Transverse colon (tissue), 4 donors: ENCODE measurements around the gene KPNA6. TPM values are rescaled to one million over a fixed set of nuclear protein-coding genes. Genes with fewer than 3 reads are reported as not detected.
A peak's percentile ranks its signal among the peaks of the same experiment; 100 is the strongest.

ENCODE experiments used
- DNase-seq: peaks from one replicate; pipeline ENCODE4 v3.0.0-alpha.2; 2019
- H3K27ac ChIP-seq, 4 donors: fragments of 200-600 bp; sonication (generic); 2 replicates each; pipeline ENCODE4 v1.5.1; 2016 to 2018; ENCODE audit warnings: inconsistent platforms in 4 of 4
- H3K27me3 ChIP-seq: fragments of 200-600 bp; sonication (generic); 2 replicates; pipeline ENCODE4 v1.5.1; 2017; ENCODE audit warnings: inconsistent platforms
- H3K36me3 ChIP-seq, 4 donors: fragments of 200-600 bp; sonication (generic); 2 replicates each; pipeline ENCODE4 v1.5.1; 2017 to 2019; ENCODE audit warnings: inconsistent platforms in 4 of 4
- H3K4me1 ChIP-seq, 4 donors: fragments of 200-600 bp; sonication (generic); 2 replicates each; pipeline ENCODE4 v1.5.1; 2017 to 2020; ENCODE audit warnings: inconsistent platforms in 4 of 4
- H3K4me3 ChIP-seq, 4 donors: fragments of 200-600 bp; sonication (generic); 1 replicate in 1 of 4; 2 replicates in 3 of 4; pipeline versions ENCODE4 v1.5.1 to v1.6.1; 2017 to 2019; ENCODE audit warnings: inconsistent platforms in 4 of 4
- H3K9me3 ChIP-seq, 2 donors: fragments of 200-600 bp; sonication (generic); 2 replicates each; pipeline ENCODE4 v1.5.1; 2017 to 2019; ENCODE audit warnings: inconsistent platforms in 2 of 2
- EP300 ChIP-seq: sonication (generic); formaldehyde crosslinking; IDR thresholded peaks from one replicate; pipeline ENCODE4 v1.6.1; 2017; ENCODE audit warnings: antibody characterized with exemption, low read depth
- POLR2A ChIP-seq: fragments of 450-650 bp; IDR thresholded peaks from one replicate; pipeline ENCODE4 v1.6.1; 2016; ENCODE audit warnings: antibody characterized with exemption, mild to moderate bottlenecking, moderate library complexity
- POLR2AphosphoS5 ChIP-seq, 3 donors: sonication (generic); formaldehyde crosslinking; IDR thresholded peaks; one replicate each; pipeline ENCODE4 v1.6.1; 2016; ENCODE audit warnings: antibody characterized with exemption in 3 of 3
- WGBS, 2 donors: methylation state at CpG; one replicate each; pipeline ENCODE4 v1.1.5; 2018; ENCODE audit warnings: low coverage in 1 of 2; 5-methylcytosine and 5-hydroxymethylcytosine counted together
- in situ Hi-C, 4 donors: fragments of 200-750 bp; cut with MboI; loops; one replicate each; pipeline versions ENCODE4 v1.15.0 to v1.15.1; 2017; ENCODE audit warnings: low sequenced_read_pairs in 3 of 4, low pct_ligation_motif_present in 1 of 4, low pct_unique_long_range_greater_than_20kb in 1 of 4
- intact Hi-C: fragments of 100-400 bp; cut with DNase I; formaldehyde crosslinking; loops from one replicate; pipeline ENCODE4 v1.15.1; 2023; ENCODE audit warnings: low total_unique reads
- total RNA-seq, 4 donors: library from RNA; depleted of rRNA; stranded (reverse); fragments of >200 nt; gene quantifications; one replicate each; pipeline ENCODE4 v1.1.0, GENCODE V29; 2016
- TF ChIP-seq, protein P1 (sequence below), 5 experiments: fragments of 200-600 bp in 3 of 5; fragments of 450-650 bp in 2 of 5; sonication (generic) in 3 of 5; IDR thresholded peaks; 1 replicate in 2 of 5; 2 replicates in 3 of 5; pipeline ENCODE4 v1.5.1; 2016 to 2017; ENCODE audit warnings: antibody characterized with exemption in 5 of 5, inconsistent platforms in 3 of 5, mild to moderate bottlenecking in 2 of 5, moderate library complexity in 1 of 5

Gene KPNA6
- total RNA-seq, 4 donors from 2014 or later: 20.5 to 30.5 (median 25.4) TPM

DNA sequence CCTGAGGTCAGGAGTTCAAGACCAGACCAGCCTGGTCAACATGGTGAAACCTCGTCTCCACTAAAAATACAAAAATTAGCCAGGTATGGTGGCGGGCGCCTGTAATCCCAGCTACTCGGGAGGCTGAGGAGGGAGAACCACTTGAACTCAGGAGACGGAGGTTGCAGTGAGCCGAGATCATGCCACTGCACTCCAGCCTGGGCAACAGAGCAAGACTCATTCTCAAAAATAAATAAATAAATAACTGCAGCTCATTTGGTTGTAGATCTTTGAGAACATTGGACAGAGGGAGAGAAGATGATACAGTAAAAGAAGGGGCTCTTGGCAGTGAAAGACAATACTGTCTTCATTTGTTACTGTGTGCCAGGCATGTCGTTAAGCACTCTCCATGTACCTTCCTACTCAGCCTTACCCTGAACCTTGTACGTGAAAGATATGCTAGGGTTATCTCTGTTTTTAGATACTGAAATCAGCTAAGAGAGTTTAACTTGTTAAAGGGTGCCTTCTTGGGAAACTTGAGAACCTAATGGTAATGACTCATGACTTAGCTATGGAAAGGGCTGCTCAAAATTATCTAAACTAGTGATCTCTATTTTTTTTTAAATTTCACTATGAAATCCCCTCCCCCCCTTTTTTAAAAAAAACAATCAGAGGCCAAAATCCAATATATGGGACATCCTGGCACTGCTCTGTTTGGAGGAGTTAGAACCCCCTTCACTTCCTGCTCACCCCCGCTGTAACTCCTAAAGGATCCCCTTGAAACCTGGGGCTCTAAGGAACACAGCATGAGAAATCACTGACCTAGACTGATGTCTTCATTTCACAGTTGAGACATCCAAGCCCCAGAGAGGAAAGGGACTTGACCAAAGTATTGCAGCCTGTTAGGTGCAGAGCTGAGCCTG lies 6.8 kb upstream of the KPNA6 start:
- Histone ChIP-seq H3K4me3 (no peak overlapping the region), H3K27ac (no peak overlapping the region), H3K27me3 (no peaks in the 10 kb centered on the region), H3K4me1 (no peaks in the 10 kb centered on the region), H3K36me3 (peaks cover 0 to 17% (median under 1%) of the 10 kb centered on the region in 4 donors), H3K9me3 (no peaks in the 10 kb centered on the region)
- in situ Hi-C loops: no loop called here
- DNase-seq: no peak
- intact Hi-C loops: no loop called here
- no peak for TF ChIP-seq POLR2A
- TF ChIP-seq EP300: no peak
- TF ChIP-seq POLR2AphosphoS5 (IDR thresholded peaks at IDR 0.05): no peak
- TF ChIP-seq, protein P1, sequence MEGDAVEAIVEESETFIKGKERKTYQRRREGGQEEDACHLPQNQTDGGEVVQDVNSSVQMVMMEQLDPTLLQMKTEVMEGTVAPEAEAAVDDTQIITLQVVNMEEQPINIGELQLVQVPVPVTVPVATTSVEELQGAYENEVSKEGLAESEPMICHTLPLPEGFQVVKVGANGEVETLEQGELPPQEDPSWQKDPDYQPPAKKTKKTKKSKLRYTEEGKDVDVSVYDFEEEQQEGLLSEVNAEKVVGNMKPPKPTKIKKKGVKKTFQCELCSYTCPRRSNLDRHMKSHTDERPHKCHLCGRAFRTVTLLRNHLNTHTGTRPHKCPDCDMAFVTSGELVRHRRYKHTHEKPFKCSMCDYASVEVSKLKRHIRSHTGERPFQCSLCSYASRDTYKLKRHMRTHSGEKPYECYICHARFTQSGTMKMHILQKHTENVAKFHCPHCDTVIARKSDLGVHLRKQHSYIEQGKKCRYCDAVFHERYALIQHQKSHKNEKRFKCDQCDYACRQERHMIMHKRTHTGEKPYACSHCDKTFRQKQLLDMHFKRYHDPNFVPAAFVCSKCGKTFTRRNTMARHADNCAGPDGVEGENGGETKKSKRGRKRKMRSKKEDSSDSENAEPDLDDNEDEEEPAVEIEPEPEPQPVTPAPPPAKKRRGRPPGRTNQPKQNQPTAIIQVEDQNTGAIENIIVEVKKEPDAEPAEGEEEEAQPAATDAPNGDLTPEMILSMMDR (IDR thresholded peaks at IDR 0.05): no peak
- 97% methylated on average over 9 of the region's 9 CpGs; no CpG with 5 or more reads in 1 of the 2 donors for WGBS, 2 donors

DNA sequence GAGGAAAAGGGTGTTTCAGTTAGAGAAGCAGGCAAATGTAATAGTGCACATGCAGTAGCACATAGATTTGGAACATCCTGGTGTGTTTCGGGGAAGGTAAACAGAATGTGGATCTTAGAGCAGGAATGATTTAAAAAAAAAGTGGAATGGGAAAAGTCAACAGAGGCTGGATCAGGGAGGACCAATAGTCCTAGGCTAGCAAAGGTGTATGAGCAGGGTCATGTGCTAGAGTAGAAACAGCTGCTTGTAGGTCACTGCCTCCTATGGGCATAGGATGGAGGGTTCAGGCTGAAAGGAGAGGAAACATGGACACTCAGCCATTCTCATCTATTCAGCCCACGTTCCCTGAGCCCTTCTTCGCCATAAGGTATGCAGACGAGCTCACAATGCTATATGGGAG lies 3.7 kb upstream of the KPNA6 start:
- Histone ChIP-seq H3K4me1 (peaks cover 0 to 9% (median under 1%) of the 10 kb centered on the region in 4 donors), H3K4me3 (no peak overlapping the region), H3K36me3 (no peaks in the 10 kb centered on the region), H3K27ac (no peak overlapping the region), H3K9me3 (no peaks in the 10 kb centered on the region), H3K27me3 (no peaks in the 10 kb centered on the region)
- no peak for DNase-seq
- in situ Hi-C loops (no loop called here), intact Hi-C loops (no loop called here)
- 50 to 79% methylated on average over 1 to 4 of the region's 4 CpGs for WGBS, 2 donors
- TF ChIP-seq POLR2AphosphoS5 (IDR thresholded peaks at IDR 0.05): no peak
- TF ChIP-seq, protein P1 (IDR thresholded peaks at IDR 0.05): no peak
- no peak for TF ChIP-seq POLR2A
- no peak for TF ChIP-seq EP300

DNA sequence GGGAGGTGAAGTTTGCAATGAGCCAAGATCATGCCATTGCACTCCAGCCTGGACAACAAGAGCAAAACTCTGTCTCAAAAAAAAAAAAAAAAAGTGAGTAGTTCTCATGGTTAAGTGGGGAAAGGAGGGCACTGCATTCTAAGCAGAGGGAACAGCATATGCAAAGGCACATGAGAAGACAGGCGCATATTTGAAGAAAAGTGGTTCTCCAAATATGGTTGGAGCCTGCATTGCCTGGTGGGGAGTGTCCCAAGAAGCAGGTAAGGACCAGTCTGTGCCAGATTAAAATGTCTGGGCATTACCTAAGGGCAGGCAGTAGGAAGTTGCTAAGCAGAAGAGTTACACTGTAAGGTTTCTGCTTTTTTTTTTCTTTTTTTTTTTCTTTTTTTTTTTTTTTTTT lies 2.5 kb upstream of the KPNA6 start:
- no peak for DNase-seq
- Histone ChIP-seq H3K4me1 (peaks cover 10 to 21% (median 10%) of the 10 kb centered on the region in 4 donors), H3K27me3 (no peaks in the 10 kb centered on the region), H3K4me3 (no peak overlapping the region), H3K9me3 (no peaks in the 10 kb centered on the region), H3K36me3 (no peaks in the 10 kb centered on the region), H3K27ac (no peak overlapping the region)
- TF ChIP-seq, protein P1 (IDR thresholded peaks at IDR 0.05): no peak
- TF ChIP-seq POLR2AphosphoS5 (IDR thresholded peaks at IDR 0.05) (no peak), POLR2A (no peak), EP300 (no peak)
- intact Hi-C loops: no loop called here
- WGBS, 2 donors: 96 to 100% methylated on average over 1 of the region's 1 CpG
- in situ Hi-C loops: no loop called here

DNA sequence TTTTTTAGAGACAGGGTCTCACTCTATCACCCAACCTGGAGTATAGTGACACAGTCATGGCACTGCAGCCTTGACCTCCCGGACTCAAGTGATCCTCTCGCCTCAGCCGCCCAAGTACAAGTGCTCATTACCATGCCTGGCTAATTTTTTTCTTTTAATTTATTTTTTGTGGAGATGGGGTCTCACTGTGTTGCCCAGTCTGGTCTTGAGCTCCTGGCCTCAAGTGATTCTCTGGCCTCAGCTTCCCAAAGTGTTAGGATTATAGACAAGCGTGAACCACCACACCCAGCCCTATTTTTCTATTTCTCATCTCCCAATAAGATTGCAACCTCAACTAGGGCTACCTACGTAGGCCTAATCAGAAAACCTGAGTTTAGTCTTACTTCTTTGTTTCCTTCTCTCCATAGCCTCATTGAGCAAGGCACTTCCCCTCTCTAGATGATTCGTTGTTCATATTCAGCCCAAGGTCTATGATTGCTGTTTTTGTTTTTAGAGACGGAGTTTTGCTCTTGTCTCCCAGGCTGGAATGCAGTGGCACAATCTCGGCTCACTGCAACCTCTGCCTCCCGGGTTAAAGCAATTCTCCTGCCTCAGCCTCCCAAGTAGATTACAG lies 1.1 kb upstream of the KPNA6 start:
- in situ Hi-C loops: no loop called here
- intact Hi-C loops: no loop called here
- 88 to 89% methylated on average over 6 to 9 of the region's 9 CpGs for WGBS, 2 donors
- DNase-seq: no peak
- Histone ChIP-seq H3K4me3 (peak overlapping the region in 1 of 4 donors; percentile 72), H3K27ac (peak overlapping the region in 1 of 4 donors; percentile 99), H3K4me1 (peaks cover 21 to 35% (median 24%) of the 10 kb centered on the region in 4 donors), H3K36me3 (no peaks in the 10 kb centered on the region), H3K27me3 (no peaks in the 10 kb centered on the region), H3K9me3 (no peaks in the 10 kb centered on the region)
- no peak for TF ChIP-seq POLR2AphosphoS5 (IDR thresholded peaks at IDR 0.05)
- no peak for TF ChIP-seq EP300
- TF ChIP-seq, protein P1 (IDR thresholded peaks at IDR 0.05): no peak
- no peak for TF ChIP-seq POLR2A
